ENCODE results near the gene TRIM58. TPM values are rescaled to one million over a fixed set of nuclear protein-coding genes. Genes with fewer than 3 reads are reported as not detected.
A peak's percentile ranks its signal among the peaks of the same experiment; 100 is the strongest.

TRIM58 gene
- total and polyA plus RNA-seq, 2 of the 4 experiments (the other 2 are of a cell fraction) = 0.54 to 0.91 TPM

DNA sequence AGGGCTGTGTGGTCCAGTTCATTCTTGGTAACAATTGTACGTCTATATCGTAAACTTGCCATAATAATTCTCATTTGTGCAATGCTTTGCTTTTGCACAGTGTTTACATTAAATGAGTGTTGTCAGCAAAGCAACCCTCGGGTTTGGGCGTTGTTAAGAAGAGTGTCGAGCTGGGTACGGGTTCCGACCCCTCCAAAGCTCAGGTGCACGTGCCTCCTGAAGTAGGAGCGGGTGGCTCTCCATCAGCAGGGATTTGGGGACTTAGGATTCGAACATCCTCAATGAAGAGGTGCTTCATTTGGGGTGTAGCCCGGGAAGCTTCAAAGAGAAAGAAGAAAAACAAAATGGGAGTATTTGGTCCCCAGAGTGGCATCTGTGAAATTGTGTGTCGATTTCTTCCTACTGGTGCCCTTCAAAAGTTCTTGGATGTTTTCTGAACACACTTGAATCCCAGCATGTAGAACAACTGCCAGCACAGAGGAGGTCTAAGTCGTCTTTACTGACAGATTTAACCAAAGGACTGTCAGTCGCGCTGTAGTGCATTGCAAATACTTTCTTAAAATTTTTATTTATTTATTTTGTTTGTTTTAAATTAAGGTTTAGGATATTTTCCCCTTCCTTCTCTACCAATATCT lies 1.1 kb downstream of the TRIM58 start:
- dilution Hi-C loops (cut with HindIII; ENCODE audit: low sequenced_read_pairs, unreplicated experiment) = no loop called here
- WGBS, 2 experiments (ENCODE audit: extremely low coverage in 2 of 2, insufficient read length in 1 of 2) = 15% methylated on average over 6 of the region's 15 CpGs; no CpG with 5 or more reads in 1 of the 2 experiments
- POLR2A ChIA-PET (ENCODE audit: unreplicated experiment) = no interaction called here

More for the DNA sequence above, 1.1 kb downstream of the TRIM58 start:
- Histone ChIP-seq H3K14ac (replicated peaks; ENCODE audit: low read depth, low read length) (no peak overlapping the region), H4K5ac (ENCODE audit: low read depth, low read length) (no peak overlapping the region; the same call in 1 of the 2 replicates), H3K27ac (ENCODE audit: insufficient read depth, low read length) (no peak overlapping the region), H3K4me2 (ENCODE audit: low read depth, low read length) (peak overlapping the region; percentile 65; the same call in 1 of the 2 replicates), H3K9me3 (ENCODE audit: control insufficient read depth, insufficient read depth, low read length) (peaks cover 26% of the 10 kb centered on the region), H3K23ac (ENCODE audit: low read depth, low read length) (no peak overlapping the region), H2AK9ac (replicated peaks; ENCODE audit: low read depth, low read length, poor library complexity) (no peak overlapping the region), H2AK5ac (ENCODE audit: low read depth, low read length) (no peak overlapping the region), H3K4me1 (ENCODE audit: control insufficient read depth, insufficient read depth, low read length) (no peaks in the 10 kb centered on the region), H2BK15ac (ENCODE audit: low read depth, low read length) (no peak overlapping the region), H3K18ac (ENCODE audit: low read depth, low read length) (peak overlapping the region; percentile 27; the same call in 1 of the 2 replicates), H2BK20ac (ENCODE audit: low read depth, low read length) (no peak overlapping the region), H2BK120ac (ENCODE audit: low read depth, low read length) (no peak overlapping the region), H3K4me3 (ENCODE audit: insufficient read depth, low read depth, low read length) (peak overlapping the region; percentile 86; the same call in 1 of the 2 replicates), H2BK5ac (ENCODE audit: low read depth, low read length, poor library complexity, severe bottlenecking) (no peak overlapping the region), H4K91ac (ENCODE audit: insufficient read depth, low read depth, low read length) (no peak overlapping the region), H3K9ac (ENCODE audit: low read depth, low read length) (no peak overlapping the region), H3K56ac (ENCODE audit: extremely low read depth, insufficient read depth, low read length) (no peak overlapping the region), H3K4ac (ENCODE audit: low read depth, low read length) (no peak overlapping the region), H3K9me1 (ENCODE audit: insufficient read depth, low read length) (no peaks in the 10 kb centered on the region), H3K36me3 (ENCODE audit: control insufficient read depth, insufficient read depth, low read length) (no peaks in the 10 kb centered on the region), H3K79me1 (ENCODE audit: low read depth in 1 of 2, low read length in 2 of 2) (no peaks in the 10 kb centered on the region), H4K20me1 (ENCODE audit: insufficient read depth, low read length) (no peaks in the 10 kb centered on the region), H2AFZ (replicated peaks; ENCODE audit: low read length, poor library complexity) (peak overlapping the region; percentile 63), H4K8ac (ENCODE audit: low read depth in 2 of 2, low read length in 2 of 2) (no peak overlapping the region; a peak in 1 of 4 replicates), H3K27me3 (ENCODE audit: control insufficient read depth, insufficient read depth, low read length) (no peaks in the 10 kb centered on the region)
- CTCF ChIA-PET = no interaction called here
- intact Hi-C loops (cut with micrococcal nuclease) (no loop called here), in situ Hi-C loops (cut with MboI; ENCODE audit: low sequenced_read_pairs) (no loop called here)
- no peak for TF ChIP-seq NFE2L2 (IDR thresholded peaks at IDR 0.05; ENCODE audit: low read depth, low read length)
- no peak for DNase-seq
- BruUV-seq (replicated peaks) = no TSS peak
- ATAC-seq (ENCODE audit: low read depth) = no peak

All from IMR-90 (cell line).